ENCODE measurements around the gene SORCS2.

Gene SORCS2

DNA sequence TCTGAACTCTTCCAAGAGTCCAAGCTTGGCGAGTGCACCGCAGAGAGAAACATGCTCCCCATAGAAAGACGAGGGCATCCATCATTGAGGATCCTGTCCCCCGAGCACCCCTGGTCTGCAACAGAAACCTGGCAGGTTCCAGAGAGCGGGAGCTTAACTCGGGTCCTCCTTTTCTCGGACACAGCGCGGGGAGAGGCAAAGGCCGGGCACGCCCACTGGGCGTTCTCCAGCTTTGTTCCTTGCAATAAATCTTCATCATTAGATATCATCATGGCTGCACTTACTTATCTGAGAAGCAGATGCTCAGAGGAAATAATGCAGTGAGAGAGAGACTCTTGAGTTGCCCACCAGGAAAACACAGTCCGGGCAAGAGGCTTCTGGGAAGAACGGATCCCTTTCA, 332.5 kb downstream of the SORCS2 start:
- no peak overlapping the region for H3K4me3 ChIP-seq (ENCODE audit: low read length)
- TF ChIP-seq, protein P1, sequence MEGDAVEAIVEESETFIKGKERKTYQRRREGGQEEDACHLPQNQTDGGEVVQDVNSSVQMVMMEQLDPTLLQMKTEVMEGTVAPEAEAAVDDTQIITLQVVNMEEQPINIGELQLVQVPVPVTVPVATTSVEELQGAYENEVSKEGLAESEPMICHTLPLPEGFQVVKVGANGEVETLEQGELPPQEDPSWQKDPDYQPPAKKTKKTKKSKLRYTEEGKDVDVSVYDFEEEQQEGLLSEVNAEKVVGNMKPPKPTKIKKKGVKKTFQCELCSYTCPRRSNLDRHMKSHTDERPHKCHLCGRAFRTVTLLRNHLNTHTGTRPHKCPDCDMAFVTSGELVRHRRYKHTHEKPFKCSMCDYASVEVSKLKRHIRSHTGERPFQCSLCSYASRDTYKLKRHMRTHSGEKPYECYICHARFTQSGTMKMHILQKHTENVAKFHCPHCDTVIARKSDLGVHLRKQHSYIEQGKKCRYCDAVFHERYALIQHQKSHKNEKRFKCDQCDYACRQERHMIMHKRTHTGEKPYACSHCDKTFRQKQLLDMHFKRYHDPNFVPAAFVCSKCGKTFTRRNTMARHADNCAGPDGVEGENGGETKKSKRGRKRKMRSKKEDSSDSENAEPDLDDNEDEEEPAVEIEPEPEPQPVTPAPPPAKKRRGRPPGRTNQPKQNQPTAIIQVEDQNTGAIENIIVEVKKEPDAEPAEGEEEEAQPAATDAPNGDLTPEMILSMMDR (conservative IDR thresholded peaks at IDR 0.05; ENCODE audit: low read length), result no peak
- DNase-seq (ENCODE audit: low read depth), result no peak

DNA sequence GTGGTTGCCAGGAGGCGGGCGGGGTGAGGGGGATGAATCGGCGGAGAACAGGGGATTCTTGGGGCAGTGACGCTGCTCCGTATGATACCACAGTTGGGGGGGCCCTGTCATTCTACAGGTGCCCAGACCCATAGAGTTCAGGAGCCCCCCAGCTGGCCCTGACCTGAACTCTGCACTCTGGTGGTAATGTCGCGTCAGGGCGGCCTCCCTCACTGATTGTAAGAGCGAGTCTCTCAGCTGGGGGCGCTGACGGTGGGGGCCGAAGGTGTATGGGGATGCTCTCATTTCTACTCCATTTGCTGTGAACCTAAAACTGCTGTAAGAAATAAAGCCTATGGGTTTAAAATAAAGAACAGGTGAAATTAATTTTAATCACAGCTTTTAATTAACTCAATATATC, 334.2 kb downstream of the SORCS2 start:
- DNase-seq (ENCODE audit: low read depth), result no peak
- H3K4me3 ChIP-seq (ENCODE audit: low read length), result no peak overlapping the region
- TF ChIP-seq, protein P1 (conservative IDR thresholded peaks at IDR 0.05; ENCODE audit: low read length), result no peak

DNA sequence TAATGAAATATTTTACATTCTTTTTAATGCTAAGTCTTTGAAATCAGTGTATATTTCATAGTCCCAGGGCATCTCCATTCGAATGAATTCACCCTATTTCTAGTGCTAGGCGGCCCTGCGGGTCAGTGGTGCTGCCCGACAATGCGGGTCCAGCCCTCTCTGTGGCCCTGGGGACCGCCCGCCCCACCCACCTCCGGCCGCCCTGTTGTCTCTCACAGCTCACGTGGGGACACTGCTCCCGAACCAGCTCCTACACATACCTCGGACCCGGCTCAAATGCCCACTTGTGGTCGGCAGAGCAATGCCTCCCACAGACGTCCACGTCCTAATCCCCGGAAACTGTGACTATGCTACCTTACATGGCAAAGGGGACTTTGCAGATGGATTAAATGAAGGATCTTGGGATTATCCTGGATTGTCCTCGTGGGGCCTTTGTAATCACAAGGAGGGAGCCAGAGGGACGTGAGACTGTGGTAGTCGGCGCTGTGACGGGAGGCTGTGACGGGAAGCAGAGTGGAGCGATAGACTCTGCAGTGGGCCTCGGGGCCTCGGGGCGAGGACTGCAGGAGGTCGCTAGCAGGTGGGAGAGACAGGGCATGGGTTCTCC, 334.7 kb downstream of the SORCS2 start:
- TF ChIP-seq, protein P1 (conservative IDR thresholded peaks at IDR 0.05; ENCODE audit: low read length), result no peak
- DNase-seq (ENCODE audit: low read depth), result no peak
- H3K4me3 ChIP-seq (ENCODE audit: low read length), result no peak overlapping the region

DNA sequence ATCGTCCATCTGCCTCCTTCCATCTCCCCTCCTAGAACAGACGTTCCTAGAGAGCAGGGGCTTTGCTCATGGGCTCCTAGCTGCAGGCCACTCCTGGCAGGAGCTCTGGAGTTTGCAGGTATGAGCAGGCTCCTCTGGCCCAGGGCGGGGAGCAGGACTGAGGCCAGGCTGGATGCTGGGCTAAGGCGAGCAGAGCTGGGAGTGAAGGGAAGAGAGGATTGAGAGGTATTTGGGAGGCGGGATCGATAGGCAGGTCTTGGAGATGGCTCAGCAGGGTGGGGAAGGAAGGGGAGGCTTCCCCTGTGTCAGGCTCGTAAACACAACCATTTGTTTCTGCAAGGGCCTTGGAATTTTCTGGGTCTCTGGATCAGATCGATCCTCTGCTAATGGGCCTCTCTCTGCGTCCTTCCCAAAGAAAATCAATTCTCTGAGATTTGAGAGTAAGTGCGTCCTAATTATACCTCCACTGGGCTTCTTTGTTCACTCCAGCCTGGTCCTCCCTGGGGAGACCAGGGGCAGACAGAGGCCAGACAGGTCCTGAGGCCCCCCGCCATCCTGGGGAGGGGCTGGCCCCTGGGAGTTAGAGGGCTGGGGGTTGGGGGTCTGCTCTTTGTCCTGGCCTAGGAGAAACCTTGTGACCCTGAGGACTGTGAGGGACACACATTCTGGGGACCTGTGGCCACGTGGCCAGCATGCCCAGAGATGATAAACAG, 337.2 kb downstream of the SORCS2 start:
- no peak for DNase-seq (ENCODE audit: low read depth)
- TF ChIP-seq, protein P1 (conservative IDR thresholded peaks at IDR 0.05; ENCODE audit: low read length), result no peak
- H3K4me3 ChIP-seq (ENCODE audit: low read length), result no peak overlapping the region

DNA sequence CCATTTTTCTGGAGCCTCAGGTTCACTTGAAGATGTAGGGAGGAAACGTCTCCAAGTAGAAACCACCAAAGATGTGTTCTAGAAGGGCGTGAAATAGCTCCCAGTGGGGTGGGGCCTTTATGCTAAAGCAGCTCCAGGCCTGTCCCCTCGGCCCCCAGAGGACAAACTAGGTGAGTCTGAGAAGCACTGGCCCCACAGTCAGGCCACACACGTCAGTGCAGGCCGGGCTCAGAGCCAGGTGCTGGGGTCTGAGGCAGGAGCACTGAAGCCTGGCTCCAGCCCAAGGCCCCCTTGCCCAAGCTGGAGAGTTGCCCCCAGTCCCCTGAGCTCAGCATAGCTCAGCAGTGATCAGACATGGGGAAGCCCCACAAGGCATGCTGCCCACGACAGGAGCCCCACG, 337.7 kb downstream of the SORCS2 start:
- H3K4me3 ChIP-seq (ENCODE audit: low read length), result no peak overlapping the region
- TF ChIP-seq, protein P1 (conservative IDR thresholded peaks at IDR 0.05; ENCODE audit: low read length), result no peak
- DNase-seq (ENCODE audit: low read depth), result no peak

DNA sequence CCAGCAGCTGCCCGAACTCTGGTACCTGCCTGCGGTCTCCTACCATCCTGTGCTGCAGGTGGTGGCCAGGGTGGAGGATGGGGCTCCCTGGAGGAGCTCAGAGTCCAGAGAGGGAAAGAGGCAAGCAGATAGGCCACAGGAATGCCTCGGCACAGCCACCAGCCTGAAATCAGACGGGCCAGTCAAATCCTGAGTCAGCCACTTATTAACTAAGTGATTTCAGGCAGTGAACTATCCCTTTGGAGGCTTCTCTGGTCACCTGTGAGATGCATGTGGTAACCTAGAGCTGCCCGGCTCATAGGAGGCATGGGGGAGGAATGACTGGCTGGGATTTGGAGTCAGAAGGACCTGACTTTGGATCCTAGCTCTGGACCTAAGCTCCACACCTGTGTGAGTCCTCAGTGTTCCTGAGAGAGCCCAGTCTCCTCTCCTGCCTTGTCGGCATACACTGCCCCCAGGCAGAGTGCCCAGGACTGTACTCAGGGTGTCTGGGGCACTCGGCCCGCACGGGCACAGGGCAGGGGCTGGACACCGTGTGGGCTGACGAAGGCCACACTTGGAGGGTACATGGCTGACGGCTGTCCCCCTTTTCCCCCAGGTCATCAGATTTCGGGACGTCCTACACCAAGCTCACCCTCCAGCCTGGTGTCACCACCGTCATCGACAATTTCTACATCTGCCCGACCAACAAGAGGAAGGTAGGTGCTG, 338.7 kb downstream of the SORCS2 start:
- TF ChIP-seq, protein P1 (conservative IDR thresholded peaks at IDR 0.05; ENCODE audit: low read length), result no peak
- H3K4me3 ChIP-seq (ENCODE audit: low read length), result no peak overlapping the region
- DNase-seq (ENCODE audit: low read depth), result no peak

DNA sequence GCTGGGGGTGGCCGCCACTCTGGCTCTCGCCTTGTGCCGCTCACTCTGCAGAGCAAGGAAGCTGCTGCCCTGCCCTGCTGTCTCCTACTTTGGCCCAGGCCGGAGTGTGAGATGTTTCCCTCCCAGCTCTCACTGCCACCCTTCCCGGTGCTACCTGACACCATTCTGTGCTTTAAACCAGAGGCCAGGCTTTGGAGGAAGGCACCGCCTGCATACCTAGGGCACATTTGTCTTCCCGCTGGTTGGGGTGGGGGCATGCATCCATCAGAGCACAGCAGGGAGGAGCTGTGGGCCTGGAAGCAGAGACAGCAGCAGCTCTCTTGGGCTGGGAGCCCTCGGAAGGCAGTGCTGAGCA, 339.3 kb downstream of the SORCS2 start:
- H3K4me3 ChIP-seq (ENCODE audit: low read length), result no peak overlapping the region
- DNase-seq (ENCODE audit: low read depth), result no peak
- TF ChIP-seq, protein P1 (conservative IDR thresholded peaks at IDR 0.05; ENCODE audit: low read length), result no peak

Measured in AG10803 (cell line).